GM19397 (cell line): ENCODE data around the gene AHRR.

Source experiments
- ATAC-seq: cut with Tn5 transposase; IDR thresholded peaks from one replicate; pipeline ENCODE4 v1.9.1; 2021; ENCODE audit warnings: mild to moderate bottlenecking, moderate library complexity; ENCODE audit not compliant: unreplicated experiment

Gene AHRR

DNA sequence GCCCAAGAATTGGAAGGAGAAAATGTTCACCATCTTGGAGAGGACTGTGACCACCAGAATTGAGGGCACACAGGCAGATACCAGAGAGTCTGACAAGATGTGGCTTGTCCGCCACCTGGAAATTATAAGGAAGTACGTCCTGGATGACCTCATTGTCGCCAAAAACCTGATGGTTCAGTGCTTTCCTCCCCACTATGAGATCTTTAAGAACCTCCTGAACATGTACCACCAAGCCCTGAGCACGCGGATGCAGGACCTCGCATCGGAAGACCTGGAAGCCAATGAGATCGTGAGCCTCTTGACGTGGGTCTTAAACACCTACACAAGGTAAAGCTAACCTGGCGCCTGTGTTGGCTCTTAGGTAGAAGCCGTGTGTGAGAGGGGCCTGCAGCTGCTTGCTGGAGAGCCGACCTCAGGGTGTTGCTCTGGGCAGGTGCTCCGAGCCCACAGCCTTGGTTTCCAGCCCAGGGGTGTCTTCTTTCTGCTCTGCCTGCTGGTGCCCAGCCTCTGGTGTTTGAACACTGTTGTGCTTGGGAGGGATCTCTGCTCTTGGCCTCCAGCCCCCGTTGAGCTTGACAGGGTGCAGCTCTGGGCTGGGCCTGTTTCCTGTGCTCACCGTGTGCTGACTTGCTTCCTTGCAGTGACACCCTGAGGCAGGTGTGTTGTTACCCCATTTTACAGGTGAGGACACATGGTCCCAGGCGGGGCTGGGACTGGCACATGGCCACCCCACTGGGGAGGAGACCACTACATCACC is 132.4 kb downstream of the AHRR start:
- no peak for ATAC-seq

DNA sequence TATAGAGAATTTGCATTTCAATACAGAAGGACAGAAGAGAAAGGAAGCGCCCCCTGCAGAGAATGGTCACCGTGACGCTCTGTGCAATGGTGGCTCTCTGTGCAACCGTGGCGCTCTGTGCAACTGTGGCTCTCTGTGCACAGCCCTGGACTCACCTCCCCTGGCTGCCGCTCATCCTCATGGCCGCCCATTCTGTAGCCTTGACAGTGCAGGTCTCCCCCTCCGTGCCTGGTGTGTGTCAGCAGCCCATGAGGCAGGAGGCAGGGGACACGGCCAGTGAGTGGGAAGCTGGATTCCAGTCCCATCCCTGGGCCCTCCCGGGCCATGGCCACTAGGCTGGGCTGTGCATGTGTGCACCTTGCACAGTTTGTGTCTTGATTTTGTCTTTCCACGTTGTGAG is 133.4 kb downstream of the AHRR start:
- ATAC-seq, result no peak

- ATAC-seq, result no peak
Measured at GRCh38 chr5:455806-456205, 134.3 kb downstream of the AHRR start.

- no peak for ATAC-seq
Measured at GRCh38 chr5:456351-457194, 135.1 kb downstream of the AHRR start.

DNA sequence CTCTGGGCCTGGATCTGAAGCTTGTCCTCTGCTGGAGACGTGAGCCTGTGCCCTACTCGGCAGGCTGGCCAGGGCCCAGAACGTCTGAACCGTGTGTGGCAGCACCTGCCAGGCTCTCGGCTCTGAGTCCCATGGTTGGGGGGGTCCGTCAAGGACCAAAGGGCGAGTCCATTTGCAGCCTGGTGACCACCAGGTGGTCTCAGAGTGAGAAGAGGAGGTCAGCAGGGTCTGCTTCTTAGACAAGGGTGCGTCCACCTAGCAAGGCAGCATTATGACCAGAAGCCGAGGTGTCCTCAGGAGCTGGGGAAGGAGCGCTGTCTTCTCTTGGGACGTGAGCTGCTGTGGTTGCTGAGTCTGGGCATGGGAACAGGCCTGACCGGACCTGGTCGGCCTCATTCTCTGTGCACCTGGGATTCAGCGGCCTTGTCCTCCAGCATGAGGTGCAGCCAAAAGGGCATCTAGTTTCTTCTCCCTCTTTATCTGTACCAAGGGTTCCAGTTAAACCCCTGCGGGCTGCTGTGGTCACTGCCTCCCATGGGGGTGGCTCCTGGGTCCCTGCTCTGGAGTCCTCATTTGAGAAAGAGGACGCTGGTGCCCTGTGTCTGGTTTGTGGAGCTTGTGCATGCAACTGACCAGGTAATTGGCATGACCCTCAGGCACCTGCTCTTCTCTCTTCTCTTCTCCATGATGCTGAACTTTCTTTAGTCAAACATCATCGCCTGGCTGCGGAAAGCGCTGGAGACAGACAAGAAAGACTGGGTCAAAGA is 135.9 kb downstream of the AHRR start:
- ATAC-seq, result no peak

DNA sequence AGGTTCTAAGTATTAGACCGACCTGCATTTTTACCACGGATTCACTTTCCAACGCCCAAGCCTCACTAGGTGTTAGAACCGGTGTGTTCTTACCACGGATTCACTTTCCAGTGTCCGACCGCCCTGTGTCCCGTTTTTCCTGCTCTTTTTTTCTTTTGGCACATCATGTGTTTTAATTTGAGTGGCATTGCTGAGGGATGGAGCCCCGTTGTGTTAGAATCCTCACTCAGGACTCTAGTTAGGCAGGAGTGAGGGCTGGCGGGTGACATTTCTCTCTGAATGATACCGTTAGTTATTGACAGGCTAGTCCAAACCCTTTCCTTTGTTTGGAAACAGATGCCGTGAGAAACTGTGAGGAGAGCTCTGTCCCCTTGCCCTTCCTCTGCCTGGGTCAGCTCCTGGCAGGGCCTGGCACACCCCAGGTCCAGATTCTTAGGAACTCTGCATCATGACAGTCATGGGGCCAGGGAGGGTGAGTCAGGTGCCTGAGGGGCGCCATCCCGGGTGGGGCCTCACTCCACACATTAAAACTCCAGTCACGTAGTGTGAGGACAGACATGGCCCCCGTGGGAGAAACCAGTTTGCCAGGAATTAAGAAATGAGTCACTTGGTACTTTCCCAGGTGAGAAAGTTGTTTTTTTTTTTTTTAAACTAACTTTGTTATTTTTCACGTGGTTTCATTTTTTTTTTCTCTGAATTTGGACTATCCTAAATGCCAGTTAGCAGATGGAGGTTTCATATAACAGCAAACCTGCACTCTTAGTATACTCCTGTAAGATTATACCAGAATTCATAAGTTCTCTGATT is 137.2 kb downstream of the AHRR start:
- no peak for ATAC-seq

GRCh38 chr5:459562-460272 is 138.2 kb downstream of the AHRR start:
- ATAC-seq, result no peak

DNA sequence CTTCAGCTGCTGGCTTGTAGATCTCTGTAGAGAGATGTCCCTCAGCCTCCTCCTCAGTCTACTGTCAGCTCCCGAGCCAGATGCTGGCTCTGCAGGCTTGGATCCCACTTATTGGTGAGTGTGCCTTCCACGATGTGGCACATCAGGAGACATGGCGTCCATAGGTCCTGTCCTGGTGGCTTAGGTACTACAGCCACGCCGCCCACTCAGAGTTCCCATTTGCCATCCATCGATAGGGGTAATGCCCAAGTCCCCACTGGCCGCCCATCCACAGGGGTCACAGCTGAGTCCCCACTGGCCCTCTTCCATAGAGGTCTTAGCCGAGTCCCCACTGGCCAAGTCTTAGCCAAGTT is 138.7 kb downstream of the AHRR start:
- ATAC-seq, result no peak

GRCh38 chr5:462051-462481 is 140.6 kb downstream of the AHRR start:
- no peak for ATAC-seq

DNA sequence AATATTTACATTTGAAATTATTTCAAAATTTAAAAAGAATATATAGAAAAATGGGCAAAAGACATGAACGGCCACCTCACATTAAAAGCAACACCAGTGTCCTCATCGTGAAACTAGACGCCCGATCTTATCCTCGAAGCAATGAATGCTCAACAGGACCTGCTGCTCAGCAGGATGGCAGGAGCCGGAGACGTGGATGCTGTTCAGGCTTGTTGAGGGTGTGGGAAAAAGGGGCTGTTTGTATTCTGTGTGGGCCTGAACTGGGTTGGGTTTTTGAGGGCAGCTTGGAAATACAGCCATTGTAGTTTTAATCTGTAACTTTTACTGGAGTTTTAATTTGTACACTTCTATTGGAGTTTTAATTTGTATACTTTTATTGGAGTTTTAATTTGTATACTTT is 141.8 kb downstream of the AHRR start:
- no peak for ATAC-seq

DNA sequence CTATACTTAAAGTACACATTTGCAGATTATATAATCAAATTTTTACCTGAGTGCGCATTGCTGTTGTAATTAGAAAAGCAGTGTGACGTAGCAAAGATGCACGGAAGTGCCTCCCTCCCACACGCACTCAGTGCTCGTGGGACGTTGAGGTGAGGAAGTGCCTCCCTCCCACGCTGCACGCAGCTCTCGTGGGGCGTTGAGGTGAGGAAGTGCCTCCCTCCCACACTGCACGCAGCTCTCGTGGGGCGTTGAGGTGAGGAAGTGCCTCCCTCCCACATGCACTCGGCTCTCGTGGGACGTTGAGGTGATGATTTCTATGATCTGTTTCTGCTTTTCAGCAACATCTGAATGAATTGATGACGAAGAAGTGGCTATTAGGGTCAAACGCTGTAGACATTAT is 142.4 kb downstream of the AHRR start:
- ATAC-seq, result no peak

- ATAC-seq, result no peak
Measured at GRCh38 chr5:464446-464842, 142.9 kb downstream of the AHRR start.

DNA sequence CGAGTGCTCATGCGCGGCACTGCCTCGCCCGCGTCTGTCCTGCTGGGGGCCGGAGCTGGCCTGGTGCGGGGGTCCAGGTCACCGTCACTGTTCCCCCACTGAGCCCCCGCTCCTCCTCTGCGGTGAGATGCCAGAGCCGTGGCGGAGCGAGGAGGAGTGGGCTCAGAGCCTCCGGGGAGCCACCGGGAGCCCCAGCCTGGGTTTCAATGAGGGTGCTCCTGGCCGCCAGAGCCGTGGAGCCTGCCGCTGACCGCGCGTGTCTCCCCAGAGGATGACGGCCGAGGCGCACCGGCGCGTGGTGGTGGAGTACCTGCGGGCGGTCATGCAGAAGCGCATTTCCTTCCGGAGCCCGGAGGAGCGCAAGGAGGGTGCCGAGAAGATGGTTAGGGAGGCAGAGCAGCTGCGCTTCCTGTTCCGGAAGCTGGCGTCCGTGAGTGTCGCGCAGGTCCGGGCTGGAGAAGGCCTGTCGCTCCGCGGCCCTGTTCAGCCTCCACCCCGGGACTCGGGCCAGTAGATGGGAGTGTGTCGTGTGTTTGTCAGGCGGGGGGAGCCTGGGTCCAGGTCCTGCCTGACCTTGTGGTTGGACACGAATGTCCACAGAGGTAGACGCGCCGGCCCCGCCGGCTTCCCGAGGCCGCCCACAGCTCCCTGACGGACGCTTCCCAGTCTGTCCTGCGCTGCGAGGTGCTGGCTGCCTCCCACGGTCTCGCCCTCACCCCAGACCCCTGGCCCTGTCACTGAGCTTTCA is 143.5 kb downstream of the AHRR start:
- ATAC-seq, result no peak

DNA sequence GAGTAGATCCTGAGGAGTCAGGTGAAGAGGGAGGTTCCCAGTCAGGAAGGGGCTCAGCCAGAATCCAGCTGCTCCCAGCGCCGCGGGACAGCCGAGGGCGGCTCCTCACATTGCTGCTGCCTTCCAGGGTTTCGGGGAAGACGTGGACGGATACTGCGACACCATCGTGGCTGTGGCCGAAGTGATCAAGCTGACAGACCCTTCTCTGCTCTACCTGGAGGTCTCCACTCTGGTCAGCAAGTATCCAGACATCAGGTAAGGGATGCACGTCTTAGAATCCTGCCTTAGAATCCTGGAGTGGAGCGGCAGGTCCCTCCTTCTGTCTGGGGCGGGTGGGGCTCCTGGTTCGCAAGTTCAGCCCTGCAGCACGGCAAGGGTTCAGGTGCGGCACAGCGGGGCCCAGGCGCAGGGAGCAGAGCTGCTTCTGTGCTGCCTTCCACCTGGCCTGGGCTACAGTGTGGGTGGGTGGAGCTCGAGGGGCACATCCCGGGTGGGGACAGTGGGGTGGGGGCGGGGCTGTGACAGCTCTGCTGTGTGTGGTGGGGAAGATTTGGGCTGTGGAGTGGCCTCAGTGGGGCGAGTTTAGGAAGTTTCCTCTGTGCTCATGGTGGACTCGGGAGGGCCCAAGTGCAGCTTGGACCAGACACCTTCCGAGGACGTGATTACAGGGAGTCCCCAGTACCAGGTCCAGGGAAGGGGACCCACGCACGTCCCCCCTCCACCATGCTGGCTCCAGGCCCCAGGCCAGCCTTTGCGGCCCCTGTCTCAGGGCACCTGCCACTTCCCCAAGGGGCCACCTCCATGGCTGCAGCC is 144.3 kb downstream of the AHRR start:
- no peak for ATAC-seq

- ATAC-seq, result no peak
Measured at GRCh38 chr5:466661-467310, 145.3 kb downstream of the AHRR start.

DNA sequence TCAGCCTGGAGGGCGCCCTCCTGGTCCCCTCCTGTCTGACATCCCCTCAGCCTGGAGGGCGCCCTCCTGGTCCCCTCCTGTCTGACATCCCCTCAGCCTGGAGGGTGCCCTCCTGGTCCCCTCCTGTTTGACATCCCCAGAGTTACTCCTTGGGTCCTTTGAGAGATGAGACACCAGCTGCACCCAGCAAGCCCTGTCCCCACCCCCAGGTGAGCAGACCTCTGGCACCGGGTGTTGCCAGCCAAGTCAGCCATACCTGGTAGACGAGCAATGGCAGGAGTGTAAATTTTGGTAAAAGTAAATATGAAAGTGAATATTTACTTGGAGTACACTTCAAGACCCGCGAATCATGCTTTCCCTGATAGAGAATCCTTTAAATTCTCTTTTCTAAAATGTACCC is 146.9 kb downstream of the AHRR start:
- no peak for ATAC-seq

DNA sequence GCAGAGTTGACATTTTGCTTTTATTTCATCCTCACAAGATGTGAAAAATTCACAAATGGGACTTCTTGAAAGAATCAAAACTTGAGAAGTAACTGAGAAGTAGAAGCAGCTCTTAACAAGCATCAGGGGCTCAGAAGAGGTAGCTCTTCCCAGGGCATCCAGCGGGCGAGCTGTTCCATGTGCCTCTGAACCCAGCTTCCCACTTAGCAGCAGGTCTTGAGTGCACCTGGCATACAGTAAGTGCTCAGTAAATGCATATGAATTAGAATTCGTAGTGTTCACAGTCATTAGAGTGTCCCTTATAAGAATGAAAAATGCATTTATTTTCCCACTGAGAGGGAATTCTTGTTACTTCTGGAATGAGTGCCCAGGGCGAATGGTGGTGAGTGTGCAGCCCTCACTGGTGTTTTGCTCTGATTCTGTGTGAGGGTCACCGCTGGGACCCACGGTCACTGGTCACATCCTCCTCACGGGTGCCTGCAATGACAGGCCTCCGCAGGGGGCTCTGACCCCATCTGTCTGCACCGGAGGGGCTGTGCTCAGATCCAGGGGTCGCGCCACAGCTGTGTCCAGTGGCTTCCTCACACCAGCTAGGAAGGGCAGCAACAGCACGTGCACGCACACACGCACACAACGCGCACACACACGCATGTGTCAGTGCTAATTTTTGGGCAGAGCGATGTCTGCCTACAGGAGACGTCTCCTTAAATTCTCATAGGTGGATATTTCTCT is 148.4 kb downstream of the AHRR start:
- no peak for ATAC-seq
